ENCODE results near the gene LPCAT1.

- TF ChIP-seq CTCF (IDR thresholded peaks at IDR 0.05; ENCODE audit: low read depth, low read length, poor library complexity, severe bottlenecking) (no peak), EZH2phosphoT487 (IDR thresholded peaks at IDR 0.05; ENCODE audit: borderline replicate concordance, low read length) (no peak)
Observed at GRCh38 chr5:1523793-1524480, at the start of gene LPCAT1.
